ENCODE measurements around the gene PRTG.

PRTG gene

GRCh38 chr15:55708720-55709119, 34.2 kb downstream of the PRTG start:
- Histone ChIP-seq H3K9me3 (ENCODE audit: control insufficient read depth, insufficient read depth, low read length) (no peaks in the 10 kb centered on the region), H3K79me2 (ENCODE audit: control insufficient read depth, low read length) (no peaks in the 10 kb centered on the region), H3K27ac (ENCODE audit: low read depth, low read length) (no peak overlapping the region), H3K27me3 (ENCODE audit: control insufficient read depth, low read length) (peaks cover 4% of the 10 kb centered on the region), H3K4me3 (ENCODE audit: low read length) (no peak overlapping the region), H3K36me3 (ENCODE audit: control insufficient read depth, low read length) (no peaks in the 10 kb centered on the region), H3F3A (ENCODE audit: control insufficient read depth, insufficient read depth) (no peaks in the 10 kb centered on the region), H4K20me1 (ENCODE audit: control insufficient read depth, insufficient read depth, low read depth, low read length) (no peaks in the 10 kb centered on the region), H3K4me2 (ENCODE audit: low read length) (no peak overlapping the region), H3K4me1 (ENCODE audit: control insufficient read depth, low read length) (no peaks in the 10 kb centered on the region), H3K9me2 (replicated peaks; ENCODE audit: control insufficient read depth, low read length) (no peaks in the 10 kb centered on the region)
- TF ChIP-seq EZH2phosphoT487 (IDR thresholded peaks at IDR 0.05; ENCODE audit: borderline replicate concordance, low read length) (no peak), CTCF (IDR thresholded peaks at IDR 0.05; ENCODE audit: low read depth, low read length, poor library complexity, severe bottlenecking) (no peak)

GRCh38 chr15:55707951-55708350, 35.0 kb downstream of the PRTG start:
- no peaks in the 10 kb centered on the region for H3K9me2 ChIP-seq (replicated peaks; ENCODE audit: control insufficient read depth, low read length)
- H3K4me2 ChIP-seq (ENCODE audit: low read length), result no peak overlapping the region
- no peaks in the 10 kb centered on the region for H3F3A ChIP-seq (ENCODE audit: control insufficient read depth, insufficient read depth)
- H3K36me3 ChIP-seq (ENCODE audit: control insufficient read depth, low read length), result no peaks in the 10 kb centered on the region
- no peaks in the 10 kb centered on the region for H3K4me1 ChIP-seq (ENCODE audit: control insufficient read depth, low read length)
- peaks cover 7% of the 10 kb centered on the region for H3K27me3 ChIP-seq (ENCODE audit: control insufficient read depth, low read length)
- no peak overlapping the region for H3K4me3 ChIP-seq (ENCODE audit: low read length)
- H3K27ac ChIP-seq (ENCODE audit: low read depth, low read length), result no peak overlapping the region
- H3K79me2 ChIP-seq (ENCODE audit: control insufficient read depth, low read length), result no peaks in the 10 kb centered on the region
- H3K9me3 ChIP-seq (ENCODE audit: control insufficient read depth, insufficient read depth, low read length), result no peaks in the 10 kb centered on the region
- no peak for TF ChIP-seq EZH2phosphoT487 (IDR thresholded peaks at IDR 0.05; ENCODE audit: borderline replicate concordance, low read length)
- TF ChIP-seq CTCF (IDR thresholded peaks at IDR 0.05; ENCODE audit: low read depth, low read length, poor library complexity, severe bottlenecking), result no peak
- no peaks in the 10 kb centered on the region for H4K20me1 ChIP-seq (ENCODE audit: control insufficient read depth, insufficient read depth, low read depth, low read length)

GRCh38 chr15:55707518-55707917, 35.4 kb downstream of the PRTG start:
- H3F3A ChIP-seq (ENCODE audit: control insufficient read depth, insufficient read depth), result no peaks in the 10 kb centered on the region
- H4K20me1 ChIP-seq (ENCODE audit: control insufficient read depth, insufficient read depth, low read depth, low read length), result no peaks in the 10 kb centered on the region
- TF ChIP-seq CTCF (IDR thresholded peaks at IDR 0.05; ENCODE audit: low read depth, low read length, poor library complexity, severe bottlenecking) (no peak), EZH2phosphoT487 (IDR thresholded peaks at IDR 0.05; ENCODE audit: borderline replicate concordance, low read length) (no peak)
- H3K36me3 ChIP-seq (ENCODE audit: control insufficient read depth, low read length), result no peaks in the 10 kb centered on the region
- no peak overlapping the region for H3K4me3 ChIP-seq (ENCODE audit: low read length)
- H3K9me3 ChIP-seq (ENCODE audit: control insufficient read depth, insufficient read depth, low read length), result no peaks in the 10 kb centered on the region
- peaks cover 7% of the 10 kb centered on the region for H3K27me3 ChIP-seq (ENCODE audit: control insufficient read depth, low read length)
- no peaks in the 10 kb centered on the region for H3K9me2 ChIP-seq (replicated peaks; ENCODE audit: control insufficient read depth, low read length)
- H3K4me1 ChIP-seq (ENCODE audit: control insufficient read depth, low read length), result no peaks in the 10 kb centered on the region
- H3K27ac ChIP-seq (ENCODE audit: low read depth, low read length), result no peak overlapping the region
- H3K79me2 ChIP-seq (ENCODE audit: control insufficient read depth, low read length), result no peaks in the 10 kb centered on the region
- H3K4me2 ChIP-seq (ENCODE audit: low read length), result no peak overlapping the region

All from DOHH2 (cell line).